ENCODE results near the gene FSHR. TPM values are rescaled to one million over a fixed set of nuclear protein-coding genes. Genes with fewer than 3 reads are reported as not detected.

The FSHR gene
- total RNA-seq, 1 experiment from 2014 or later: not detected

- H4K20me1 ChIP-seq (ENCODE audit: low read length): no peaks in the 10 kb centered on the region
- H3K27ac ChIP-seq (ENCODE audit: low read length): no peak overlapping the region
- CTCF ChIA-PET: no interaction called here
- no TSS peak for BruUV-seq (replicated peaks)
- intact Hi-C loops (cut with micrococcal nuclease): no loop called here
- 0 out of 2 replicates have a peak, but pooled peaks cover 7% of the 10 kb centered on the region for H3K9me3 ChIP-seq (ENCODE audit: low read length)
- POLR2A ChIA-PET (ENCODE audit: unreplicated experiment): no interaction called here
- H3K36me3 ChIP-seq (ENCODE audit: low read depth, low read length): no peaks in the 10 kb centered on the region
- ATAC-seq (no peak), DNase-seq (no peak)
- no peaks in the 10 kb centered on the region for H3F3A ChIP-seq (ENCODE audit: low read length, unreplicated experiment)
- H2AFZ ChIP-seq (ENCODE audit: low read length): no peak overlapping the region
- H3K9me2 ChIP-seq (replicated peaks; ENCODE audit: low read length): no peaks in the 10 kb centered on the region
- no peaks in the 10 kb centered on the region for H3K27me3 ChIP-seq (ENCODE audit: low read length)
- H3K4me2 ChIP-seq (ENCODE audit: low read length): no peak overlapping the region
- no peaks in the 10 kb centered on the region for H3K4me1 ChIP-seq (ENCODE audit: insufficient read depth, low read length)
- TF ChIP-seq EZH2 (IDR thresholded peaks at IDR 0.05; ENCODE audit: low read length, unreplicated experiment) (no peak), CTCF (conservative IDR thresholded peaks at IDR 0.05; ENCODE audit: low read depth, low read length) (no peak), EZH2phosphoT487 (IDR thresholded peaks at IDR 0.05; ENCODE audit: borderline replicate concordance, low read length) (no peak)
- H3K9ac ChIP-seq (ENCODE audit: low read length): no peak overlapping the region
- no peaks in the 10 kb centered on the region for H3K79me2 ChIP-seq (ENCODE audit: low read length)
- no peak overlapping the region for H3K4me3 ChIP-seq (ENCODE audit: low read length)
These were observed 170.8 kb downstream of the FSHR start for GRCh38 chr2:48983551-48983950.

GRCh38 chr2:48982887-48983435 lies 171.4 kb downstream of the FSHR start:
- H3K9me3 ChIP-seq (ENCODE audit: low read length): 0 out of 2 replicates have a peak, but pooled peaks cover 7% of the 10 kb centered on the region
- no peaks in the 10 kb centered on the region for H4K20me1 ChIP-seq (ENCODE audit: low read length)
- H3K27ac ChIP-seq (ENCODE audit: low read length): no peak overlapping the region
- H3K27me3 ChIP-seq (ENCODE audit: low read length): no peaks in the 10 kb centered on the region
- intact Hi-C loops (cut with micrococcal nuclease): no loop called here
- no peaks in the 10 kb centered on the region for H3K79me2 ChIP-seq (ENCODE audit: low read length)
- TF ChIP-seq EZH2phosphoT487 (IDR thresholded peaks at IDR 0.05; ENCODE audit: borderline replicate concordance, low read length) (no peak), EZH2 (IDR thresholded peaks at IDR 0.05; ENCODE audit: low read length, unreplicated experiment) (no peak), CTCF (conservative IDR thresholded peaks at IDR 0.05; ENCODE audit: low read depth, low read length) (no peak)
- H2AFZ ChIP-seq (ENCODE audit: low read length): no peak overlapping the region
- H3F3A ChIP-seq (ENCODE audit: low read length, unreplicated experiment): no peaks in the 10 kb centered on the region
- POLR2A ChIA-PET (ENCODE audit: unreplicated experiment): no interaction called here
- ATAC-seq (no peak), DNase-seq (no peak)
- no peaks in the 10 kb centered on the region for H3K9me2 ChIP-seq (replicated peaks; ENCODE audit: low read length)
- no peaks in the 10 kb centered on the region for H3K36me3 ChIP-seq (ENCODE audit: low read depth, low read length)
- CTCF ChIA-PET: no interaction called here
- H3K4me1 ChIP-seq (ENCODE audit: insufficient read depth, low read length): no peaks in the 10 kb centered on the region
- no TSS peak for BruUV-seq (replicated peaks)
- H3K9ac ChIP-seq (ENCODE audit: low read length): no peak overlapping the region
- H3K4me3 ChIP-seq (ENCODE audit: low read length): no peak overlapping the region
- no peak overlapping the region for H3K4me2 ChIP-seq (ENCODE audit: low read length)

GRCh38 chr2:48980846-48981245 lies 173.5 kb downstream of the FSHR start:
- Histone ChIP-seq H3K4me2 (ENCODE audit: low read length) (no peak overlapping the region), H3F3A (ENCODE audit: low read length, unreplicated experiment) (no peaks in the 10 kb centered on the region)
- CTCF ChIA-PET: no interaction called here

More at GRCh38 chr2:48980846-48981245, 173.5 kb downstream of the FSHR start:
- intact Hi-C loops (cut with micrococcal nuclease): no loop called here
- H3K9ac ChIP-seq (ENCODE audit: low read length): no peak overlapping the region
- no peaks in the 10 kb centered on the region for H3K9me2 ChIP-seq (replicated peaks; ENCODE audit: low read length)
- POLR2A ChIA-PET (ENCODE audit: unreplicated experiment): no interaction called here
- H3K27me3 ChIP-seq (ENCODE audit: low read length): no peaks in the 10 kb centered on the region
- H3K36me3 ChIP-seq (ENCODE audit: low read depth, low read length): no peaks in the 10 kb centered on the region
- H3K9me3 ChIP-seq (ENCODE audit: low read length): 0 out of 2 replicates have a peak, but pooled peaks cover 7% of the 10 kb centered on the region
- H3K4me1 ChIP-seq (ENCODE audit: insufficient read depth, low read length): no peaks in the 10 kb centered on the region
- H2AFZ ChIP-seq (ENCODE audit: low read length): no peak overlapping the region
- TF ChIP-seq EZH2phosphoT487 (IDR thresholded peaks at IDR 0.05; ENCODE audit: borderline replicate concordance, low read length): no peak
- no peak for TF ChIP-seq EZH2 (IDR thresholded peaks at IDR 0.05; ENCODE audit: low read length, unreplicated experiment)
- no peak for TF ChIP-seq CTCF (conservative IDR thresholded peaks at IDR 0.05; ENCODE audit: low read depth, low read length)
- no peak overlapping the region for H3K27ac ChIP-seq (ENCODE audit: low read length)
- ATAC-seq (no peak), DNase-seq (no peak)
- H4K20me1 ChIP-seq (ENCODE audit: low read length): no peaks in the 10 kb centered on the region
- no peak overlapping the region for H3K4me3 ChIP-seq (ENCODE audit: low read length)
- no peaks in the 10 kb centered on the region for H3K79me2 ChIP-seq (ENCODE audit: low read length)
- no TSS peak for BruUV-seq (replicated peaks)

Data from PC-3 (cell line).